HTERT RPE-1 (cell line): ENCODE data around the gene CDON.
"Not testable (repeated sequence)": the region's sequence is repeated elsewhere in the genome, so short reads cannot be mapped to it uniquely, and the experiment has no call there.

Source experiments
- in situ Hi-C: fragments of 300-500 bp; cut with MboI; formaldehyde crosslinking; loops from 4 replicates; pipeline ENCODE4 v1.14.3; 2020; ENCODE audit warnings: low sequenced_read_pairs

CDON gene

DNA sequence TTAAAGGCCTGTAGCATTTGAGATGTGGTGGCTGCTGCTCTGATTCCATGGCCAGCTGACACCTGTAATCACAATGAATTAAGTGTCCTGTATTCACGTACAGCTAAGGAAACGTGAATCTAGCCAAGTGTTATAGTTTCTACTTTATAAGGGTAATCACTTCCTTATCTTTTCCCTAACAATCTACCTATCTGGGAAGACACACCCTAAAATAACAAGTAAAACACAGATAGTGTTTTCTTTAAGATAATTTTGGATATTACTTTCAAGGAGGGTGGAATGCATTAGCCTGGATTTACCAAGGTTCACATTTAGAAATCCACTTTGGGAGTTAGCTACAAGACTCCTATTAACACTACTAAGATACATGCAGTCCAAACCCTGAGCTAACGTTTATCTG lies 11.5 kb downstream of the CDON start:
- in situ Hi-C loops, result no loop called here

DNA sequence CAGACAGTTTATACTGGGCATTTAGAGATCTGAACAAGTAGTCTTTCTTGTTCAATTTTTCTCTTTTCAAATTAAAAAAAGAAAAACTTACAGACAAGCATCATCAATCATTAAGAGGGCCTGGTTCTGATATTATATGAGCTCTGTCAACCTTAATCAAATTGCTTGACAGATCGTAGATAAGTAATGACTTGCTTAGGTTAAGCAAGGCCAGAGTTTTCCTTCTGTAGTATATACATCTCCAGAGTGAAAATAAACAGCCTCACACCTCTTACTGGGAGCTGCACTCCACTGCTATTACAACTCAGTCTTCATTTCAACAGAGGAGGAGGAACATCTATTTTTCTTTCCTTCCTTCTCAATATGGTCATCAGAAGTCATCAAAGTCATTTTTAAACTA lies 13.5 kb downstream of the CDON start:
- in situ Hi-C loops, result no loop called here

DNA sequence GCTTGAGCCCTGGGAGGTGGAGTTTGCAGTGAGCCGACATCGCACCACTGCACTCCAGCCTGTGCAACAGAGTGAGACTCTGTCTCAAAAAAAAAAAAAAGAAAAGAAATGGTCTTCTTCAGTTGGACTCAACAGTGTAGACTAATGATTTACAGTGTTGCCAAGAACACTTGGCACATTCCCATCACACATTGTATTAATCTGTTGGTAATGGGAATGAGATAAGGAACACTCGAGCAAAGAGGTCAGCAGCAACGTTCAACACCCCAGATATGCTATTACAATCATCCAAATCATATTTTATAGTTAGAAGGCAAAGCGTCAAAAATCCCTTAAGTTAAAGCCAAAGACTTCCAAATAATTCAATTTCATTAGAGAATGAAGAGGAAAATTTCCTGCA lies 14.5 kb downstream of the CDON start:
- in situ Hi-C loops, result no loop called here

DNA sequence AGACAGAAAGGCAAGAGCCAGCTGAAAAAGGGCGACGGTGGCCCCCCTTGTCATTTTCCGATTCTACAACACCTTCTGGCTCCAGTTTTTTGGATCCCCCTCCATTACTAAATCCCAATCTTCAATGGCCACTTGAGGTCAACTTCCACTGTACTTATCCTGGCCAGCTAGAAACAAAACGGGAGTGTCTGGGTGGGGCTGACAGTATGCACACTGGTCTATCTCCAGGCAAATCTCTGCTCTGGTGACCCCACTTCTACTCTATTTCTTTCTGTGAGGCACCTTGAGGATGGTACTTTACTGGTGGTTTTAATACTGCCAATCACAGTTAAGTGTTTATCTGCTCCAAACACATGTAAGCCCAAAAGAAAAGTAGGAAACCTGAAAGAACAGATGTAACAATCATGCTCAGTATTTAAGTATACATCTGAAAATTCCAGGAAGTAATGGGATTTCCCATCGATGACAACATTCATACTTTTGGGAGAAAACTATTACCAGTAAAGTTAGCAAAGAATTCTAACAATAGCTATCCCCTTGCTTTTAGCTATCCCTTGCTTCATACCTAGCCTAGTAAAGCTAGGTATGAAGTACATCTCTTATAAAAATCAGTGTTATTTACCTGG lies 16.0 kb downstream of the CDON start:
- in situ Hi-C loops, result no loop called here

DNA sequence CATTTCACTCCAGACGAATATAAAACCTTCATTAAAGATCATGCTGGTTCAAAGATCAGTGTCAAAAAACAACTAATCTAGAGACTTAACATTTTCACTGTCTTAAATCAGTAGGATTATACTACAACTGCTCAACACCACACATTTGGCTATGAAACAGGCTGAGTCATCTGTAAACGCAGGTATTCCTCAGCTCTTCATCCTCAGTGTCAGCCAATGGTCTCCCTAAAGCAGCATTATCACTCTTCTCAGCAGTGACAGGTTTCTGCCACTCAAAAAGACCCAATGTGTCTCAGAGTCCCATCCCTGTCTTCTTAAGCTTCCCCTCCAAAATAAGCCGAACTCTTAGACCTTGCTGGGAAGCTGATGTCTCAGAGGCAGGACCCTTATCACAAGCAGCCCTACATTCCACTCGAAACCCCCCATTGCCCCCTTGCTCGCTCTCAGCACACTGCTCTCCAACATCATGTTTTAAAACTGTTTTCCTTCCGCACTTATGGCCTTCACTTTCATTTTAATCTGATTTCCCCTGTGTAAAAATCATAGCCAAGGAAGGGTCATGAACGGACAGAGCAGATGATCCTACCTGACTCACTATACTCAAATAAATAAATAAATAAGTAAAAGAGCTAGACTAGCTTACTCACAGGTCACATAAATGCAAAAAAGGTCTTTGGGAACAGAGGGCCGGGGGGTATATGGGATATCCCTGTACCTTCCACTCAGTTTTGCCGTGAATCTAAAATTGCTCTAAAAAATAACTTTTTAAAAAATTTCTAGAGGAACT lies 23.0 kb downstream of the CDON start:
- in situ Hi-C loops, result no loop called here

DNA sequence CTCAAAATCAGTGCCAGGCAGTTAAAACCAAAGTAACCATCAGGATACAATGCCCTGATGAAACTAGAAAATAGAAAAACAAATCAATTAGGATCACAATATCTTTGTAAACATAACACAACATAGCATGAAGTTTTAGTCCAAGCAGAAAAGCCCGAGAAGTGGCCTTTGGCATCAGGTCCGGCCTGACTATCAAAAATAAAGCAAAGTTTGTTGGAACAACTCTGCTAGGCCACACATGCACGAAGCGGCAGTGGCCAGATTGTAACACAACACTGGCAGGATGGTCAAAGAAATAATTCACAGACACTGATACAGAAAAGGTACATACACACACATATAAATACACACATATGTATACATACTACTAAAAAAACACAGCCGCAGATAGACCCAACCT lies 26.9 kb downstream of the CDON start:
- in situ Hi-C loops, result no loop called here

DNA sequence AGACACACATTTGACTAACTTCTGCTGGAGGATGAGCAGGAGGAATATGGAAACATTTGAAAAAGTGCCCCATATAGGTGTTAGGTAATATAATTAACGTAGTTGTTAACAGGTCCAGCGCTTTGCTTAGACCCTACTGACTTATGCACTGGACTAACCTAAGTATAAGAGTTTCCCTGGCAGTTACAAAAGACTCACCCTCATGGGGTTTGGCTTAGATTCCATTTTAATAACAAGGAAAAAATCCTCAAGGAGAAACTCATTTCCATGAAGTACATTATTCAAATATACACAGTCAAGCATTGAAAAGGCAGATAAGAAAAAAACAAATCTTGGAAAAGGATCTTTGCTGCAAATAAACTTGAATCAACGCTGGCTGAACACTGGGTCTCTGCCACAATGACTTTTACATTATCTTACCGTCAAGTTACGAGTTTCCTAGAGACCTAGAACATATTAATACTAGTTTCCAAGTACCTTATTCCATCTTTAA lies 27.7 kb downstream of the CDON start:
- in situ Hi-C loops, result no loop called here

DNA sequence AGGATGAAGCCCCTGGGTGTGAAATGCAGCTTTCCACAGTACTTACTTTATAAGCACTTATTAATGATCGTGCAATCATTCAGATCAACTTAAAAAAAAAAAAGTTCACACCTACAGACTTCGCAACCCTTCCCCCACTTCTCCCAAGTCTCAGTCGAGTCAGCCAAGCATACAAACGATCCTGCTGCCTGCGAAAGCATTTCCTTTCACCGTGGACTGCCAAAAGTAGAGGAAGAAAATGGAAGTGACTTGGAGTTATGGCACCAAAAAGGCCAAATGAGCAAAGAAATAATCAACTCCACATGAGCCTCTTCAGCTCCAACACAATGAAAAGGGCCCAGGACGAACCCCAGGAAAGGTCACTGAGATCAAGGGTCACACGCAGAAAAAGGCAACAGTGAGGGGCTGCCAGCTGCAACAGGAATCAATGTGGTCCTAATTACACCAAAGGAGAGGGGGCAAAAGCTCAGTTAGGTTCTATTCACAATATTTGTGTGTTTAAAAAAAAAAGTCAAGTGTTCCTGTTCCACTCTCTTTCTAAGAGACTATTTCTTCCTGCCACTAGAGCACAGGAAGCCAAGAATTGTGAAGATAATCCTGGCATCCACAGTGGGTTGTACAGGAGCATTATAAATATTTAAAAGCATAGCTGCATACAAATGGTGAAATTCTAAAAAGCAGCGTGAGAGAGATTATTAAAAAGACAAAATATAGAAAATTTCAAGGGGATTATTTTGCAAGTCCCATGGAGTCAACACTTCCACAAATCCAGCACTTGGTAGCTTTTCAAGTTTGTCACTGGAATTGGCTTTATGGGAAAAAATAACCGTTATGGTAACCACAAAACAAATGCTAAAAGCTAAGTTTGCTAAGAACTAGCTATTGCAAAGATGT lies 28.4 kb downstream of the CDON start:
- in situ Hi-C loops, result no loop called here

DNA sequence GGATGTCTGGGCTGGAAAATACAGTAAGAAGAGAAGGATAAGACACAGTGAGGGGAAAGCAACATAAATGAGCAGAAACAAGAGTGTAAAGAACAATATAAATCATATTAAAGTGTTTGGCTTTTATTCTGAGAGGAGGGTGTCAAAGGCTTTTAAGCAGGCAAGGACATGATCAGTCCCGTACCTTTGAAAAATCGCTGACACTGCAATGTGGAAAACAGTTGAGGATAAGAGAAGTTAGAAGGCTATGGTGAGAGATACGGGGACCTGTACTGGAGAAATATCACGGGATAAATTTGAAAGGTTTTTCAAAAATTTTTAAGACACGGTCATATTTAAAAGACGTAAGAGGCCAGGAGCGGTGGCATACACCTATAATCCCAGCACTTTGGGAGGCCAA lies 30.3 kb downstream of the CDON start:
- in situ Hi-C loops, result no loop called here

DNA sequence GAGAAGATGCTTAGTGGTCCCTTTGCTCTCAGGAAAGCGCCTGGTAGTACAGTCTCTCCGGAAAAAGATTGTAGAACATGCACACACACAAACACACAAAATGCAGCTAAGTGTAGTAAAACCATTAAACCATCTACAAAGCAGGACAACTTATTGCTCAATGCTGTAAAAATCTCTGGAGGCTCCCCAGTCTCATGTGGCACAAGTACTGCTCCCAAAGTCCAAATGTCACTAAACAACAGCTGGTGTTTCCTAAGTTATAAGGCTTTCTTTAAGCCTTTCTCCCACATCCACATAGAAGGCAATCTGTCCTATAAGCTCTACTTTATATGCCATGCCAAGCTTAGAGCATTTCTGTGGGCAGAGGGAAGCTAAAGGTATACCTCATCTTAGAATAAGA lies 32.9 kb downstream of the CDON start:
- in situ Hi-C loops, result no loop called here

DNA sequence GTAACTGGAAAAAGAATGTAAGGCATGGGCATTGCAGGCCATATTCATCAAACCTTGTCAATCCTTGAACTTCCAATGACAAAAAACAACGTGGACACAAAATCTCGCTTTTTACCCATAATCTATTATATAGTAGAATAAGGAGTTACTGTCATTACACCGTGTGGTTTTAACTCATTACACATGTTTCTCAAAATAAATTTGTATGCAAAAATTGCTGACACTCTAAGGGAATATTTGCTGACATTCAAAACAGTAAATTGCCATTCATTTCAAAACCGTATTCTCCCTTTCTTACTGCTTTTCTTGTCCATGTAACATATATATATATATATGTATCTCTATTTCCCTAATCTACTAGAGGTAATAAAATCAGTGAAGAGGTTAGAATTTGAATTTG lies 33.4 kb downstream of the CDON start:
- in situ Hi-C loops, result no loop called here

DNA sequence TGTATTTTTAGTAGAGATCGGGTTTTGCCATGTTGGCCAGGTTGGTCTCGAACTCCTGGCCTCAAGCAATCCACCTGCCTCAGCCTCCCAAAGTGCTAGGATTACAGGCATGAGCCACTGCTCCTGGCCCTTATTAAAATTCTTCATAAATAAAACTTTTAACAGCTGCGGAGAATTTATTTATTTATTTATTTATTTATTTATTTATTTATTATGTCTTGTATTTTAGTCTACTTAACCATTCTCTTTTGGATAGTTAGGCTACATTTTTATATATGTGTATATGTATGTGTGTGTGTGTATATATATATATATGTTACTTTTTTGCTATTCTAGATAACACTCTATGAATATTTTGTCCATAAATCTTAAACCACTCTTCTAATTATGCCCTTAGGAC lies 34.1 kb downstream of the CDON start:
- in situ Hi-C loops, result not testable (repeated sequence)

DNA sequence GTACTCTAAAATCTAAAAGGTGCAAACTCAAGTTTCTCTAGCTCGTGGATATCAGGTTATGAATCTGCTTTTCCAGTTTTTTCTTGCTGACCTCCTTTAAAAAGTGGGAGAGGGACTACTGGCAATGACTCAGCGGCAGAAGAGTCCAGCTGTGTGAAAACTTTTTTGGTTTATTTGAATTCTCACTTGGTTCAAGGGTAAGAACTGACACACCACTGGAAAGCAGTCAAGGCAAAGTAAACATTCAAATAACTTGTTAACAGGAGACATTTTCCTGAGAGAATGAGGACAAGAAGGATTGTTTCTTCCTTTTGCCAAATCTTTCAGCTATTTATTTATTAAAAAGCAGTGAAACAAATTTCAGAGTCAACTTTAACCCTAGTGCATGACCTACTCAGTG lies 36.1 kb downstream of the CDON start:
- in situ Hi-C loops, result no loop called here

DNA sequence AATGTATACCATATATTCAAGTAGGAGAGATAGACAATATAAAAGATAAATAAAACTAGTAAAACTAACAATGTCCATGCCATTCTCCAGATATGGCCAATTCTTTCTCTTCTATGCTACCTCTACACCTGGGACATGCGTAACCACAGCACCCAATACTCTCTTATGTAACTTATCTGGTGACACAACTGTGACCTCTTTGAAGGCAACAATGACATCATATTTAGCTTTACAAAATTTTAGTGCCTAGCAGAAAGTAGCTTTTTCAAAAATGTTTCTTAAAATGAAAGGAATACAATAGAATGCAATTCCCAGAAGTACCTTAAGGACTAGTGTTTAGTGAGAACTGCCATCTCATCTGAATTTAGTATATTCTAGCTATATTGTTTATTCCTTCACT lies 36.8 kb downstream of the CDON start:
- in situ Hi-C loops, result no loop called here

DNA sequence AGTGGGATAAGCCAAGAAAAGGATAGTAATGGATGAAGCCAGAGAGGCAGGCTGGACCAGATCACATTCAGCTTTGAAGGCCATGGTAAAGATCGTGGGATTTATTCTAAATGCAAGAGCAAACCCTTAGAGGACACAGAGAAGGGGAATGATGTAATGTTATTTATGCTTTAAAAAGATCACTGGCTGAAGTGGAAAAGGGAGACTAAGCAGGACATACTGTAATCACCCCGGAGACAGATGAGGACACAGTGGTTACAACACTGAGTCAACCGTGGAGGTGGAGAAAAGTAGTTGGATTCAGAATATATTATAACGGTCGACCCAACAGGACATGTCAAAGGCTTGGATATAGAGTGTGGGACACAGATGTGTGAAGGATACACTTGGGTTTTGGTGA lies 38.5 kb downstream of the CDON start:
- in situ Hi-C loops, result no loop called here

DNA sequence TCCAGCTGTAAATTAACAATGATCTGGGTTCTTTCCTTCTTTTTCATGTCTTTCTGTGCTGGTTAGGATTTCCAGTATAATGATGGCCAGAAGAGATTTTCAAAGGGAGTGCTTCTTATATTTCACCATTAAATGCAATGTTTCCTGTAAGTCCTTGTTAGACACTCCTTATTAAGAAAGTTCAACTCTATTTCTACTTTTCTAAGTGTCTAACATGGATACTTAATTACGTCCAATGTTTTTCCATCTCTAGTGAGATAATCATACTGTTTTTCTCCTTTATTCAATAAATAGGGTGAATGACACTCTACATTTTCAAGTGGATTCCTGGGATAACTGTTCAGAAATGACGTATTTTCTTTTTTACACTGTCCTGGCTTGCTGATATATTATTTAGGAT lies 49.8 kb downstream of the CDON start:
- in situ Hi-C loops, result no loop called here

DNA sequence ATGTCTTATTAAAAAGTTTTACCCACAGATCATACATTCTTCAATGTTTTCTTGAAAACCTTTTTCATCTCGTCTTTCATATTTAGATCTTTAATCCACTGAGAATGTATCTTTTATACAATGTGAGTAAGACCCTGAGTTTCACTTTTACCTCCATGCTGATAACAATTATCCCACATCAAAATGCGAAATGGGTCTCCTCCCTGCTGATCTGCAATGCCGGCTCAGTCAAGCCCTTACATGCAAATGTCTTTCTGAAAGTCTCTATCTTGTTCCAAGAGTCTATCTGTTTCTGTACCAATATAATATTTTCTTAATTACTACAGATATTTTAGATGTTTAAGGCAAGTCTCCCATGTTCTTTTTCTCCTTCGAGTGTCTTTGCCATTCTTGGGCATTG lies 50.9 kb downstream of the CDON start:
- in situ Hi-C loops, result no loop called here

DNA sequence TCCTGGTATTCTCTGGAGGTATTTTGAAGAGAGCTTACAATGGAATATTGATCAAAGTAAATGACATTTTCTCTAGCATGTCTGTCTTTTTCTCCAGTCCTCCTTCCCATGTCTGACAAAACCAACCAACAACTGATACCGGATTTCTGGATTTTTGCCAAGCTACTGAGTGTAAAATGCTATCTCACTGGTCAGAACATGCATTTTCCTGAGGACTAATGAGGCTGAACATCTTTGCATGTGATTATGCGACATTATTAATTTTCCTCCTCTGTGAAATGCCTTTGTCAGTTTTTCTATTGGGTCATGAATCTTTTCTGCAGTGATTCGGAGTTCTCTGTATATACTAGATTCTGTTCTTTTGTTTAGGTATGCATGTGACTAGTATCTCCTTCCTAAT lies 51.4 kb downstream of the CDON start:
- in situ Hi-C loops, result no loop called here

DNA sequence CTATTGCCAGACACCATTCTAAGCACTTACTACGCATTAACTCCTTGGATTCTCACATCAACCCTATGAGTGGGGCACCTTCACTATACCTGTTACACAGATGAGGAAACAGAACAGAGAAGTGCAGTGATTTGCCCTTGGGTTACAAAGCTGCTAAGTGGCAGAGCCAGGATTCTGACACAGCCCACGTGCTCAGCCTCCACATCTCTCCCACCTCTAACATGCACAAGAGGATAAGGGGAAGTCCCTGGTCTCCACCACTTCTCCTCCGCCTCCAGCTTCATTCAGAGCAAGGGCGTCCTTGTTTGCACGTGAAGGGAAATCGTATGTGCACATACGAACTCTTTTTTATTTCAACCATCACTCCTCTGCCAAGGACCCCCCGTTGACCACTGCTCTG lies 53.7 kb downstream of the CDON start:
- in situ Hi-C loops, result no loop called here

DNA sequence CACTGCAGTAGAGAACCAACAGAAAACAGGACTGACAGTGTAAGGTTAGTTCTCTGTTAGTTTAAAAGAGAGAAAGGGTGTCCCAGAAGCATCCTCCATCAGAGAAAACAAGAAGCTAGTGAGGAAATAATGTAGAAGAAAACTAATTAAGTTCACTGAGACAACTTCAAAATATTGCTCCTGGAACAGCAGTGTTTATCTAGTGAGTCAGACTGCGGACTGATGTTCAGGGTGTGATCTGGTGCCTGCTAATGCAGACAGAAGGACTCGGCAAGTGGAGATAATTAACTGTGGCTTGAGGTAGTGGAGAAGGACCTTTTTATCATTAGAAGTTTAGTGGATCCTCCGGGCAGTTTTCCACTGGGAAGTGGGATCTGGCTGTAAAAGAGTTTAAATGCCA lies 55.4 kb downstream of the CDON start:
- in situ Hi-C loops, result no loop called here

DNA sequence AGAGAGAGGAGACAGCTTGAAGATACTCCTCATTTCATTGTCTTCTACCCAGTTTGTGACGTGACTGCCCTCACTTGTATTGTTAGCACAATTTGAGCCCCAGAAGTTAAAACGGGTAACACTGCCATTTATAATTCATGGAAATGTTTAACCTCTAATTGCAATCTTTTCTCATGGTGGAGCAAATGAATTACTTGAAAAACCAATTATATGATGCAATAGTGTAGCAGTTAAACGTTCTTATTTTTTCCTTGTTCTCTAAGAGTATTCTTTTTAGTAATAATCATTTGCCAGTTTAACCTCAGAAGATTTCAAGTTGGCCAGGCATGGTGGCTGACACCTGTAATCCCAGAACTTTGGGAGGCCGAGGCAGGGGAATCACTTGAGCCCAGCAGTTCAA lies 56.6 kb downstream of the CDON start:
- in situ Hi-C loops, result no loop called here

DNA sequence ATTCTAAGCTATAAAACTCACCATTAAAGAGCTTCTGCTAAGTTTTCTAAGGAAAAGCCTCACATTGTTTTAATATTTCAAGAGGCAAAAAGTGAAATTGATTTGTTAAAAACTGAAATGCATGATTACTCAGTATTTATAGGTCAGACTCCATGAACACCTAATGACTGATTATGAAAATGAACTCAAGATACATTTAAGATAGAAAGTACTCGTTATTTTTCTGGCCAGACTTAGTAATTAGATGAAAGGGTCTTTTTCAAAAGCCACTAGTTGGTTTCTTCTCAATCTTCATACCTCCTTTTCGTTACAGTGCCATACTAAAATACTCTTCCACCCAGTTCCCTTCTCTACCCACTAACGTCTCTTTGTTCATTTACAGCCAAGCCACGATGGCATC lies 60.5 kb downstream of the CDON start:
- in situ Hi-C loops, result no loop called here
